Stimulated activated CD8-positive, alpha-beta memory T cell treated with anti-CD3 and anti-CD28 coated beads, Interleukin-12 subunit alpha, Interleukin-12 subunit beta, amount 100 ng/mL, for 24 hours (primary cell): ENCODE results near the gene TMC5.
"Not testable (repeated sequence)": the region's sequence is repeated elsewhere in the genome, so short reads cannot be mapped to it uniquely, and the experiment has no call there.

Source experiments
- DNase-seq: peaks from one replicate; pipeline ENCODE4 v3.0.0-alpha.2; 2020; ENCODE audit errors: extremely low read depth

Gene TMC5

DNA sequence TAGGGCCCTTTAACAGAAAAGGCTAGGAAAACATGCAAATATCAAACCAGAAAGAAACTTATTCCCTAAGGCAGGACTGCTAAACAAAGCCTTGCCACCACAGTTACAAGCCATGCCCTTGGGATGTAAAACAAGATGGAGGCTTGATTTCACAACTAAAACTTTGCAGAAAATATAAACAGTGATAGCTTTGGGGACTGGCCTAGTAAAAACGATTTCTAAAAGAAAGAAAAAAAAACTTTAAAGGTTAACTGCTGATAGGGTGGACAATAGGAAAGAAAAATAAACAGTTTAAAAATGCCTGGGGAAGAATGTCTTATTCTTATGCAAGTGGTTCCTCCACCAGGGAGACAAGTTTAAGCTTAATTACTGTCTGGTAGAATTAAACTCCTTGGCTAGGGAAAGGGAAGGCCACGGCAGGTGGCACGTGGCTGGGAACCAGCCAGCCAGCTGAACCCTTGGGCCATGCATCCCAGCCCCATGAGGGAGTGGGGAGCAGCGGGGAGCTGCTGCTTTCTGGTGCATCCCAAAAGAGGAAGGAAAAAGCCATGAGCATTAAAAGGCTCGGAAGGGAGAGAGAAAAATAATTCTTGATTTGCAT is 10.7 kb upstream of the TMC5 start:
- DNase-seq: no peak

DNA sequence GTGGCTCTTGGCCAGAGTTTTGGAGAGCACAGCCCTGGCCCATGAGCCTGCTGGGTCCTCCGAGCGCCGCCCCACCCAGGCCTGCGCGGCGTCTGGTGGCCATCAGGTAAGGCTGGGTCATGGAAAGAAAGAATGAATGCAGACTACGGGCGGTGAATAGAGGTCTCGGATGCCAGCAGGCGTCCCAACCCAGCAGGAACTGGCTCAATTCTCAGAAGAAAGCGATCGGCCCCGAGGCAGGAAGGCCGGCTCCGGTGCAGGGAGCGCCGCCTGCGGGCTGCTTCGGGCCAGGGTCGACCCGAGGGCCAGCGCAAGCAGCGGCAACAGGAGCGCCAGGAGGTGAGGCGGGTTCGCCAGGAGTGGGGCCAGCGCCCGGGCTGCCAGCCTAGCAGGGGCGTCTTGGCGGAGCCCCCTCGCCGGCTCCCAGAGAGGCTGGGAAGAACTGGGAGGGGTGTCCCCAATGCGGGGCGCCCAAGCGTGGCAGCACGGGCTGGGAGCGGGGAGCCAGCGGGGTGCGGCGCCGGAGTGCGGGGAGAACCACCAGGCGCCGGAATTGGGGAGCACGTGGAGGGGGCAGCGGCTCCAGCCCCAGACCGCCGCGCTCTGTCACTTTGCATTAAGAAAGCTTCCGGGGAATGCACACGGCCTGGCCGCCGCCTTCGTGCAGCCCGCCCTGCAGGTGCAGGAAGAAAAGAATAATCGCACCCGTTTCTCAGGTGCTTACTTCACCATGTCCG is 7.1 kb upstream of the TMC5 start:
- DNase-seq: no peak

DNA sequence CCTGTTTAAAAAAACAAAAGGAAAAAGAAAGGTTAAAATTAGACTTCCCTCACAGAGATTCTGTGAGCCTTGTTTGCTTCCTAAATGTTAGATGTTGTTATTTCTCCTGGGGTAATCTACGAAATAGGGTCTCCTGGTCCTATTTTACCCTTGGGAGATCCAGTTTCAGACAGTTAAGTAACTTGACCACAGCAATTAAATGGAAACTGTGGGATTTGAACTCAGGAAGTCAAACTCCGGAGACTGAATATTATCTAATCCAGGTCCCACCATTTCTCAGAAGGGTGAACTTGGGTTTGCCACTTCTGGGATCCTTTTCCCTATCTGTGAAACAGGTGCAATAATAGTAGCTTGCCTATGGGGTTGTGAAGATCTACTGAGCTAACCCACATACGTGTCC is 6.4 kb upstream of the TMC5 start:
- no peak for DNase-seq

DNA sequence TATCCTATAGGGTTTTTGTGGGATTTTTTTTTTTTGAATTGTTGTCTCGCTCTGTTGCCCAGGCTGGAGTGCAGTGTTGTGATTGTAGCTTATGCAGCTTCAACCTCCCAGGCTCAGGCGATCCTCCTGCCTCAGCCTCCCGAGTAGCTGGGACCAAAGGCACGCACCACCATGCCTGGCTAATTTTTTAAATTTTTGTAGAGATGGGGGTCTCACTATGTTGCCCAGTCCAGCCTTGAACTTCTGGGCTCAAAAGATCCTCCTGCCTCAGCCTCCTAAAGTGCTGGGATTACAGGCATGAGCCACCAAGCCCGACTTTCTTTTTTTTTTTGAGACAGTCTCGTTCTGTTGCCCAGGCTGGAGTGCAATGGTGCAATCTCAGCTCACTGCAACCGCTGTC is 5.6 kb upstream of the TMC5 start:
- DNase-seq: not testable (repeated sequence)

DNA sequence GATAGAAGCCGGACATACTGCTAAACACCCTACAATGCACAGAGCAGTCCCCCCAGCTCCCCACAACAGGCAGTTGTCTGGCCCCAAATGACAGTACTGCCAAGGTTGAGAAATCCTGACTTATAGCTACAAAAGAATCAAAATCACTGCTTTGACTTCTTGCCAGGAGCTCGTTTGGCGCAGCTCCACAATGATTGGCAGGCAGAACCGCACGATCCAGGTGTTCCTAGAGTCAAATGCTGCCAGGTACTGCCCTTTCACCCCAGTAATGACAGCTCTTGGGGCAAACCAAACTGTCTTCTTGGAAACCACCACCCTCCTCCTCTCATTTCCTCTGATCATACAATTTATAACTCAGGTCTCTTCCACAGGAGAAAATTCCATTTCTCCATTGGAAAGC is 2.2 kb upstream of the TMC5 start:
- no peak for DNase-seq

DNA sequence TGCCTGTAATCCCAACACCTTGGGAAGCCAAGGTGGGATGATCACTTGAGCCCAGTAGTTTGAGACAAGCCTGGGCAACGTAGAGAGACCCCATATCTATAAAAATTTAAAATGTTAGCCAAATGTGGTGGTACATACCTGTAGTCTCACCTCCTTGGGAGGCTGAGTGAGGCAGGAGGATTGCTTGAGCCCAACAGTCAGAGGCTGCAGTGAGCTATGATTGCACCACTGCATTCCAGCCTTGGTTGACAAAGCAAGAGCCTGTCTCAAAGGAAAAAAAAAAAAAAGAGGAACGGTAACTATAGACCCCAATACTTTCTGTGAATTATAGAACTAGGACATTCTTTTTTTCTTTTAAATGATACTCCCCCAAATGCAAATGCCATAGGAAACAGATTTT is 1.8 kb upstream of the TMC5 start:
- DNase-seq: no peak

DNA sequence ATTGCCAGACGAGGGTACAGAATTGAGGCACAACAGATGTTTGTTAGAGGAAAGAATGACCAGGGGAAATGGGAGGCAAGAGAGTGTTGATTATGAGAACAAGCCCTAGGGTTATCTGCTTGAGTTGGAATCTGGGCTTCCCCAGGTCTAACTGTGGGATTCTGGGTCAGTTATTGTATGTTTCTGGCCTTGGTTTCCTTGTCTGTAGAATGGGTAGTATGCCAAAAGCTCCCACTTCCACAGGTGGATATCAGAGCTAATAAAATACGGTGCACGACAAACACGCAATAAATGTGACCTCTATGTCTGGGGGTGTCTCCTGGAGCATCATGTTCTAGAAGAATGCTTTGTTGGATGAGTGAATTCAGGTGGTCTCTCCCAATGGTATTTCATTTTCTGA is 517 bp downstream of the TMC5 start:
- DNase-seq: no peak

DNA sequence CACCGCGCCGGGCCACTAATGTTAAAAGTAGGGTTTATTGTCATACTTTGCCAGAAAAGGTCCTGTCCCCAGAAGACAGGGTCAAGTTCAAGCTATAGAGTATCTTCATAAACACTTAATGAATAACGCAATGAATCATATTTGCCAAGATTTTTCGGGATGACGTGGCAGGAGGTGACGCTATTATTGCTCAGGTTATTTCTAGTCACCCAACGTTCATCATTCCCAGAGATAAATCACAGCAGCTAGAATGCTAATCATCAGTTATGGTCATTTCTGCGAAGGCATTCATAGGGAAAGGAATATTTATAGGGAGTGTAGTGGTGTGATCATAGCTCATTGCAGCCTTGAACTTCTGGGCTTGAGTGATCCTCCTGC is 2.0 kb downstream of the TMC5 start:
- no peak for DNase-seq

DNA sequence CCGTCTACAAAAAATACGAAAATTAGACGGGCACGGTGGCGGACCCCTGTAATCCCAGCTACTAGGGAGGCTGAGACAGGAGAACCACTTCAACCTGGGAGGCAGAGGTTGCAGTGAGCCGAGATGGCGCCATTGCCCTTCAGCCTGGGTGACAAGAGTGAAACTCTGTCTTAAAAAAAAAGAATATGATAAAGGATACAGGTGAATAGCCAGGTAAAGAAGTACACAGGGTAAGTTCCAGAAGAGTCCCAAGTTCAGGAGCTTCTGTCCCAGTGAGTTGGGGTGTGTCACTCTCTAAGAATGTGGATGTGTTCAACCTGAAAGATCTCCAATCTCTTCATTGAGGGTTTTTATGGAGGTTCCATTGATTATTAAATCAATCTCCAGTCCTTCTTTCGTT is 6.8 kb downstream of the TMC5 start:
- DNase-seq: no peak

DNA sequence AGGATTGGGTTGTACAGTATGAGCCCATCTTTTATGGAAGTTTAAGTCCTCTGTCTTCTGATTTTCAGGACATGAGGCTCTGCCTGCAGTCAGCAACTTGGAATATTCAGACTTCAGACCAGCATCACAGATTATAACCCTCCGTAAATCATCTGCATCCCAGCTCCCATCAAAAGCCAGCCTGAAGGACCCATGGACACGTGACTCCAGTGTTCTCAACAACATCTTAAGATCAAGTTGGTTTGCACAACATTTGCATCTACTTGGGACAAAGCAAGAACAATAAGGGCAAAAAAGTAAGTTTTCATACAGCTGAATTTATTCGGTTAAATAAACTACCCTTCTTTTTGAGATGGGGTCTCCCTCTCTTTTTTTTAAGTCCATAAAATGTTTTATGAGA is 12.7 kb downstream of the TMC5 start:
- DNase-seq: no peak

DNA sequence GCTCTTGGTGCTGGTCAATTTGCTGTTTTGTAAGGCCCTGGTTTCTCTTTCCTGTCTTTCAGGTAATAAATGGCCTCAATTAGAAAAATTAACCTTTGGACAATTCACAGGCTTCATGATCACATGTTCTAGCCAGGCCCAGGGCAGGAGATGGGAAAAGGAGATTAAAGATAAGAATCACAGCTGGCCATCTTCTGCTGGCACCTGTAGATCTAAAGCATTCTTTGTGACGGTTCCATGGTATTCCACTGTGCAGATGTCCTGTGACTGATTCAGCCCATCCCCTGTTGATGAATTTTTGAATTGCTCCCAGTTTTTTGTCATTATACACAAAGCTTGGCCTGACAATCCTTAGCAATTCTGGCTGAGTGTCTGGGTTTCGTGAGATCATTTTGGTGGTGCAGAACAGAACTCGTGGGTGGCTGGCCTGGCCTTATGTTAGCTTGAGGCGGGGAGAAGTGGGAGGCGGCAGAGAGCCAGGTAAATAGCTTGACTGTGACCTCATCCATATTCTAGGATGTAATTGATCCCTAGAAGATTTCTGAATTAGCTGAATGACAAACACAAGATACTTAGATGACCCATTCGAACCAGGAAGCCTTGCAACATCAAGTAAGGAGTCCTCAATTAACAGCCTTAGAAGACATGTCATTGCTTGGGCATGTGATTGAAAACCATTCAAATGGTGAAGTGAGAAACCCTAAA is 14.1 kb downstream of the TMC5 start:
- DNase-seq: no peak

DNA sequence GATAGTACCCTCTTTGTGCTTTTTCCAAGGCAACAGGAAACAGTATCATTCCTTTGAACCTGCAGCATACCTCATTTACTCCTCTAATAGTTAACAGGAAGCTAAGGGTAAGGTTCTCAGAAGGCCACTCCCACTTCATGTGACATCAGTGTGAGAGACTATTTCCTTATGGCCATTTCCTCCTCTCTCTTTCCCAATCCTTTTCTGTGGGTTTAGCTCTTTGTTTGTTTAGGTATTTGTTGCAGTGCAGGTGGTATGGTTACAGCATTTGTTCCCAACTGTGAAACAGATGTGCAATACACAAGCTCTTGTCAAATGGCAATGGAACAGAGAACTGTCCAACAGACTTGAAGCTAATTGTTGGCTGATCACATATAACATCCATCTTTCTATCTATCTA is 14.7 kb downstream of the TMC5 start:
- no peak for DNase-seq

DNA sequence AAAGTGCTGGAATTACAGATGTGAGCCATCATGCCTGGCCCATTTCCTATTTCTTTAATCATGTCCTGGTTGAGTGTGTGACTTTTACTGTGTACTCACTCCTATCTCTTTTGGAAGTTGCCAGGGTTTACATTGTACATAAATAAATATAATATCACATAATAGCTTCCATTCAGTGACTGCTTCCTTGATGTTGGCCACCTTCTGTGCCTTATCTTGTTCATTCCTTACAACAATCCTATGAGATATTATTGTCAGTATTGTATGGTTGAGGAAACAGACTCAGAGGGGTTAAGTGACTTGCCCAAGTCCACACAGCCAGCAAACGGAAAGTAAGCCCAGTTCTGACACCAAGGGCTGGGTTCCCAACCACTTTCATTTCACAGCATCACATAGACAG is 16.9 kb downstream of the TMC5 start:
- DNase-seq: no peak

DNA sequence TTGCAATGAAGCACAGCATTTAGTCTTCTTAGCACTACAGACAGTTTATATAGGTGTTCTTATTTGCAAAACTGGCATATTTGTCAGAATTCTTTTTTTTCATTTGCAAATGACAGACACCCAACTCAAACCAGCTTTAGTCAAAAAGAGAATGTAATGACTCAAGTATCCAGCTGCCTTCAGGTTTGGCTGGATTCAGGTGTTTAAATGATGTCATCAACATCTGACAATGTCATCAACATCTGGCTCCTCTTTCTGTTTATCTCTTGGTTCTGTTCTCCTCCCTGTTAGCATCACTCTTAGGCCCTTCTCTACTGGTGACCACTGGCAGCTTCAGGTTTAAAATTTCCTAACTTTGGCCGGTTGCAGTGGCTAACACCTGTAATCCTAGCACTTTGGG is 18.9 kb downstream of the TMC5 start:
- DNase-seq: no peak

DNA sequence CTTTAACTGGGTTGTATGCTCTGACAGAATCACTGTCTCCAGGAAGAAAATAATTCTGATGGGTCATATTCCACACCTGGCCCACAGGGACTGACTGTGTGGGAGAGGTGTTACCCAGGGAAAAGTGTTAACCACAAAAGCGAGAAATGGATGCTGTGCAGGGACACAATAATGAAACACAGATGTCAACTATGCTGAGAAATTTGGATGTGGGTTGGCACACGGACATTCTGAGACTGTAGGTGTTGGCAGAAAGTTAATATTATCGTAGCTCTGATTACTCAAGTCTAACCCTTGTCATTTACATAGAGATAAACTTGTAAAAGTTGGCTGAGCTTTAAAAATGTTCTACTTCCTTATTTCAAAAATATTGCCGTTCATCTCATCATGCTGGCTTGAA is 19.6 kb downstream of the TMC5 start:
- no peak for DNase-seq

DNA sequence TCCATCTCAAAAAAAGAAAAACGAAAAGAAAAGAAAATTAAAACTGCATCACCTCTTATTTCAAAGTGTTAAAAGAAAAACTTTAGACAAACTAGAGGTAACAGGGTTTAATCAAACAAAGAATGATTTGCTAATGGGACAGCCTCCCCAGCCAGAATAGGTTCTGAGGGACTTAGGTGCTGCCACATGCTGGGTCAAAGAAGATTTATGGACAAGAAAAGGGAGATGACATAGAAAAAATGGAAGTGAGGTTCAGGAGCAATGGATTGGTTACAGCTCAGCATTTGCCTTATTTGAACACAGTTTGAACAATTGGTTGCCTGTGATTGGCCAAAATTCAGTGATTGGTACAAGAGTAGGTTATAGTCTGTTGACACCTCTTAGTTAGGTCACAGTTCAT is 21.1 kb downstream of the TMC5 start:
- DNase-seq: no peak

DNA sequence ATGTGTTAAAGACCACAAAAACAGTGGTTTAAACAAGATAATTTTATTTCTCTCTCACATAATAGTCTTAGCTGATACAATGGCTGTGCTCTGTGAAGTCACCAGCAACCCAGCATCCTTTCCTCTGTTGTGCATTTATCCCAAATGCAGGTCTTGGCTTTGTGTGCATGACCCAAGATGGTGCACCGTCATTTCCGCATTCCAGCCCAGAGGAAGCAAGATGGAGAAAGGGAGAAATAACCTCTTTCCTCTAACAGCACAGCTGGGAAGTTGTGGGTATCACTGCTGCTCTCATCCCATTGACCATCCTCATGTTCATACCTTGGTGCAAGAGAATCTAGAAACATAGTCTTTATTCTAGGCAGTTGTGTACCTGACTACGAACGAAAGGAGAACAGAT is 21.8 kb downstream of the TMC5 start:
- DNase-seq: no peak

DNA sequence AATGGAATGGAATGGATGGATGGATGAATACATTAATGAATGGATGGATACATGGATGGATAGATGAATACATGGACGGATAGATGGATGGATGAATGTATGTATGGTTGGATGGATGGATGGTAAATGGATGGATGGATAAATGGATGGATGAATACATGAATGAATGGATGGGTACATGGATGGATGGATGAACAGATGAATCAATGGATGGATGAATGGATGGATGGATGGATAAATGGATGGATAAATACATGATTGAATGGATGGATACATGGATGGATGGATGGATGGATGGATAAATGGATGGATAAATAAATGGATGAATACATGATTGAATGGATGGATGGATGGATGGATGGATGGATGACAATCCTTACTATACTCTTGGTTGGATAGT is 26.0 kb downstream of the TMC5 start:
- no peak for DNase-seq

DNA sequence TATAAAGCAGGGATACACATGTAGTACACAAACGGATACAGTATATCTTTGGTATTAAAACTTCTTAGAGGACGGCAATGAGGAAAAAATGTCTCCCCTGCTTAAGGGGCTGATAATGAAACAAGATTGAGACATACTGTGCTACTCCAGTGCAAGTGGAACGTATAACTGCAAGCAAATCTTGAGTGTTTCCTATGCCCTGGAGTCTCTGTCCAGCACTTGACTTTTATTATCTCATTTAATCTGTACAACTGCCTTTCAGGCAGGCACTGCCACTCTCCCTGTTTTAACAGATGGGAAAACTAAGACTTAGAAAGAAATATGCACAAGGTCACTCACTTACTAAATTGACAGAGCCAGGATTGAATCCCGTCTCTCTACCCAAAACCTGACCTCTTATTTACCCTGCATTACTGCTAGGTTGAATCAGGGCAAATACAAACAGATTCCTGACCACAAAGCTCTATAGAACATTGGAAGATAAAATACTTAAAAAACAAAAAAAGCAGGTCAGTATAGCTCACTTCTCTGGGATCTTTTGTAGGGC is 28.7 kb downstream of the TMC5 start:
- no peak for DNase-seq

DNA sequence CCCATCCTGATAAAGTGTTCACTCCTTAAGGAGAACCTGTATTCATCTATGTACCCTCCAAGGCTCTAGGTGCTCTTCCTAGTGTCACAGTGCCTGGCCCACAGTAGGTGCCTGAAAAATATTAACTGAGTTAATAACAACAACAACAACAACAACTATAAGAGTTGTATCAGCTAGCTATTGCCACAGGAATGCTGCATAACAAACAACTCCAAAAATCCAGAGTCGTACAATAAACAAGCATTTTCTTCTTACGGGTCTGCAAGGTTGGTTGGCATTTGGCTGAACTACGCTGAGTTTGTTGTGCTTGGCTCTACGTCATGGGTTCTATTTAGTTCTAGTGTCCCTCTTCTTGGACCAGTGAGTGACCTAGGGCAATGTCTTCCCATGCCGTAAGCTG is 29.2 kb downstream of the TMC5 start:
- DNase-seq: no peak

DNA sequence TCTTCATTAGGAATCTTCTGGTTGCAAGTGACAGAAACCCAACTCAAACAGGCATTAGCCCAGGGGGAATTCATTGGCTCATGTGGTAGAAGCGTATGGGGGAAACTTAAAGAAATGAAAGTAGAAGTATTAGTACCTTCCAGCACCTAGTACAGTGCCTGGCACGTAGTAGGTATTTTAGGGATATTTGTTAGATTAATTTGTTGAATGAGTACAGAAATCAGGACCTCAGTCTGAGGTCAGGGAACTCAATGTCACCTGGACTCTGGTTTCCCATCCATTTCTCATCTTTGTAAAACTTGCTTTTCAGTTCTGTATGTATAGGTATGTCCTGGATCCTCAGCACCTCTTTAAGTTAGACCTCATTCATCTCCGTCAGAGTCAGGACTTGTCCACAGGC is 32.5 kb downstream of the TMC5 start:
- DNase-seq: no peak

DNA sequence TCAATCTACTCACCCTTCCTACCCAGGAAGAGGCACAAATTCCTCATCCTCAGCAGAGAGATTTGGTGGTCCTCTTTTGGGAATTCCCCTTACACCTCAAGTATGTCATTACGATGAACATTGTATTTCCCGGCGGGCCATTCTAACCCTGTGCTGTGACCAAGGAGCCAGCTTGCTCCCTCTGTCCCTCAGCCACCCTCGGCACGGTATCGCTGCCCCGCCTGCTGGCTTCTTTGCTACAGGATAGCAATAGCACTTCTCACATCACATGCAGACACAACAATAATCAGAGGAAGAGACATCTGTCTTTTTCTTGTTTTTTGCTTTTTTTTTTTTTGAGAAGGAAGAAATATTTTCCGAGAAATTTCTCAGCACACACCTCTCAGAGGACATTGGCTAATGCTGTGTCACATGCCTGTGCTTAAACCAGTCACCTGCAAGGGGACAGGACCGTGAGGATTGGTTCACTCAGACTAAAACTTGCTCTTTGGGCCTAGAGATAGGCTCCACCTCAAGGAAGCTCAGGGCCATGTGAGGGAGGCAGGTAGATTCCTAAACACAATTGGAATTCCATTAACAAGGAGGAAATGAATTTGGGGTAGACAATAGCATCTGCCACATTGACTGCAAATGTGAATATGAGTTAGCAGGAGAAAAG is 41.2 kb downstream of the TMC5 start:
- no peak for DNase-seq

DNA sequence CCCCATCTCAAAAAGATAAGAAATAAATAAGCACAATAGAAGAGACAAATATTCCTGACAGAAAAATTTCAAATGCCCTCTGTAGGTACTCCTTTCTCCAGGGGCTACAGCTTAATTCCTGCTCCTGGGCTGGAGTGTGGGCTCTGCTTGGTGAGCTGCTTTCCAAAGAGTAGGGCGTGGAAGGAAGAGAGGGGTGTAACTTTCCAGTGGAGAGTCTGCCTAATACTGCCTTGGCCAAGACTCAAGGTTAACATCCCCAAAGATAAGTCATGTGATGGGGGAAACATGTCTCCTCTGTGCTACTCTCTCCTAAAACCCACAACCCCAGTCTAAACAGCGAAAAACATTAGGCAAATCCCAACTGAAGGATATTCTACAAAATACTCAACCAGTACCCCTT is 42.7 kb downstream of the TMC5 start:
- no peak for DNase-seq
